Gastrocnemius medialis (tissue), 4 donors: ENCODE measurements around the gene CDA. TPM values are rescaled to one million over a fixed set of nuclear protein-coding genes. Genes with fewer than 3 reads are reported as not detected.
A peak's percentile ranks its signal among the peaks of the same experiment; 100 is the strongest.

Experiments
- ATAC-seq, 2 donors: fragments of 150-250 bp; one replicate each; pipeline ENCODE4 v1.9.1; 2016
- DNase-seq, 2 donors: peaks; one replicate each; pipeline ENCODE4 v3.0.0-alpha.2; 2019
- H3K27ac ChIP-seq, 4 donors: fragments of 200-600 bp; sonication (generic); 1 replicate in 1 of 4; 2 replicates in 3 of 4; pipeline ENCODE4 v1.5.1; 2016 to 2018; ENCODE audit warnings: mild to moderate bottlenecking in 2 of 4, moderate library complexity in 1 of 4
- H3K27me3 ChIP-seq, 3 donors: fragments of 200-600 bp; sonication (generic) in 2 of 3; 1 replicate in 1 of 3; 2 replicates in 2 of 3; pipeline versions ENCODE4 v1.5.1 to v1.6.0; 2016 to 2019; ENCODE audit warnings: mild to moderate bottlenecking in 1 of 3, moderate library complexity in 1 of 3
- H3K36me3 ChIP-seq, 2 donors: fragments of 200-600 bp; sonication (generic) in 1 of 2; one replicate each; pipeline ENCODE4 v1.5.1; 2017 to 2018
- H3K4me1 ChIP-seq, 2 donors: fragments of 200-600 bp; sonication (generic) in 1 of 2; one replicate each; pipeline ENCODE4 v1.5.1; 2016 to 2017; ENCODE audit warnings: mild to moderate bottlenecking in 2 of 2
- H3K4me3 ChIP-seq, 4 donors: fragments of 200-600 bp; sonication (generic) in 3 of 4; 1 replicate in 1 of 4; 2 replicates in 3 of 4; pipeline ENCODE4 v1.5.1; 2016 to 2019; ENCODE audit warnings: mild to moderate bottlenecking in 2 of 4
- H3K9me3 ChIP-seq, 3 donors: fragments of 200-600 bp; sonication (generic) in 2 of 3; 1 replicate in 1 of 3; 2 replicates in 2 of 3; pipeline ENCODE4 v1.5.1; 2016 to 2019
- POLR2A ChIP-seq, 2 donors: fragments of 450-650 bp; IDR thresholded peaks; one replicate each; pipeline ENCODE4 v1.6.1; 2017; ENCODE audit warnings: antibody characterized with exemption in 2 of 2, mild to moderate bottlenecking in 2 of 2, moderate library complexity in 2 of 2
- in situ Hi-C, 4 donors: fragments of 200-750 bp; cut with MboI; loops; one replicate each; pipeline versions ENCODE4 v1.15.0 to v1.8.0; 2017; ENCODE audit warnings: low sequenced_read_pairs in 4 of 4
- intact Hi-C: fragments of 100-400 bp; cut with DNase I; formaldehyde crosslinking; loops from one replicate; pipeline ENCODE4 v1.15.1; 2023; ENCODE audit warnings: low total_unique reads
- total RNA-seq, 4 donors: library from RNA; depleted of rRNA; stranded (reverse); fragments of >200 nt; gene quantifications; one replicate each; pipeline versions ENCODE4 v1.1.0 to v1.2.3, GENCODE V29; 2016
- TF ChIP-seq, protein P1 (sequence below), 5 experiments: fragments of 450-650 bp in 3 of 5; fragments of 200-600 bp in 2 of 5; sonication (generic) in 2 of 5; IDR thresholded peaks in 4 of 5; conservative IDR thresholded peaks in 1 of 5; 1 replicate in 4 of 5; 2 replicates in 1 of 5; pipeline ENCODE4 v1.5.1; 2016 to 2019; ENCODE audit warnings: antibody characterized with exemption in 5 of 5, mild to moderate bottlenecking in 3 of 5, moderate library complexity in 3 of 5

CDA gene
- total RNA-seq, 4 donors from 2014 or later = 0.71 to 1.7 (median 1.2) TPM

GRCh38 chr1:20589331-20590278, 708 bp downstream of the CDA start:
- no peaks in the 10 kb centered on the region for H3K36me3 ChIP-seq
- intact Hi-C loops (no loop called here), in situ Hi-C loops (no loop called here)
- H3K4me1 ChIP-seq = peaks cover 0 to 3% of the 10 kb centered on the region in 2 donors
- peak overlapping the region; percentile 33 to 69 (median 64) for H3K27ac ChIP-seq
- TF ChIP-seq POLR2A (IDR thresholded peaks at IDR 0.05) = no peak
- TF ChIP-seq, protein P1, sequence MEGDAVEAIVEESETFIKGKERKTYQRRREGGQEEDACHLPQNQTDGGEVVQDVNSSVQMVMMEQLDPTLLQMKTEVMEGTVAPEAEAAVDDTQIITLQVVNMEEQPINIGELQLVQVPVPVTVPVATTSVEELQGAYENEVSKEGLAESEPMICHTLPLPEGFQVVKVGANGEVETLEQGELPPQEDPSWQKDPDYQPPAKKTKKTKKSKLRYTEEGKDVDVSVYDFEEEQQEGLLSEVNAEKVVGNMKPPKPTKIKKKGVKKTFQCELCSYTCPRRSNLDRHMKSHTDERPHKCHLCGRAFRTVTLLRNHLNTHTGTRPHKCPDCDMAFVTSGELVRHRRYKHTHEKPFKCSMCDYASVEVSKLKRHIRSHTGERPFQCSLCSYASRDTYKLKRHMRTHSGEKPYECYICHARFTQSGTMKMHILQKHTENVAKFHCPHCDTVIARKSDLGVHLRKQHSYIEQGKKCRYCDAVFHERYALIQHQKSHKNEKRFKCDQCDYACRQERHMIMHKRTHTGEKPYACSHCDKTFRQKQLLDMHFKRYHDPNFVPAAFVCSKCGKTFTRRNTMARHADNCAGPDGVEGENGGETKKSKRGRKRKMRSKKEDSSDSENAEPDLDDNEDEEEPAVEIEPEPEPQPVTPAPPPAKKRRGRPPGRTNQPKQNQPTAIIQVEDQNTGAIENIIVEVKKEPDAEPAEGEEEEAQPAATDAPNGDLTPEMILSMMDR (IDR thresholded peaks at IDR 0.05 in 4 of 5, conservative IDR thresholded peaks at IDR 0.05 in 1 of 5) = no peak
- peak in 1 of 2 donors; percentile 32 for DNase-seq
- no peaks in the 10 kb centered on the region for H3K9me3 ChIP-seq
- H3K4me3 ChIP-seq = peak overlapping the region in 3 of 4 donors; percentile 15 to 38 (median 25)
- ATAC-seq = peak in 1 of 2 donors; percentile 34
- peaks cover 19 to 27% (median 20%) of the 10 kb centered on the region in 3 donors for H3K27me3 ChIP-seq

- DNase-seq (peak in 1 of 2 donors; percentile 61), ATAC-seq (peak; percentile 55 to 65)
- in situ Hi-C loops (no loop called here), intact Hi-C loops (no loop called here)
- no peaks in the 10 kb centered on the region for H3K36me3 ChIP-seq
- H3K4me1 ChIP-seq = peaks cover 0 to 3% of the 10 kb centered on the region in 2 donors
- no peak overlapping the region for H3K4me3 ChIP-seq
- H3K27ac ChIP-seq = peak overlapping the region; percentile 33 to 69 (median 64)
- H3K27me3 ChIP-seq = peaks cover 19 to 27% (median 20%) of the 10 kb centered on the region in 3 donors
- H3K9me3 ChIP-seq = no peaks in the 10 kb centered on the region
- TF ChIP-seq, protein P1 (IDR thresholded peaks at IDR 0.05 in 4 of 5, conservative IDR thresholded peaks at IDR 0.05 in 1 of 5) = no peak
- TF ChIP-seq POLR2A (IDR thresholded peaks at IDR 0.05) = no peak
These were observed 1.4 kb downstream of the CDA start for GRCh38 chr1:20590306-20590777.

DNA sequence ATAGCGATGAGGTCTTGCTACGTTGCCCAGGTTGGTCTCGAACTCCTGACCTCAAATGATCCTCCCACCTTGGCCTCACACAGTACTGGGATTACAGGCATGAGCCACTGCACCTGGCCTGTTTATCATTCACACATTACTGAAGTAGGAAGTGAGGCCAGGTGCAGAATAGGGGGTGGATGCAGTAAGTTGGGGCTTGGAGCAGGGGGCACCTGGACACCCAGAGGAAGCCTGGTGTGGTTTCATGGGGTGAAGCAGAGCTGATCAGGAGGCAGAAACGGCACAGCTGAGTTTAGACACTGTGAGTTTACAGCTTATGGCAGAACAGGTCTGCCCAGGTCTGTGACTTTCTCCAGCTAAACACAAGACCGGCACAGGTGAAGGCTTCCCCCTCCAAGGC, 4.9 kb downstream of the CDA start:
- ATAC-seq = no peak
- intact Hi-C loops = no loop called here

GRCh38 chr1:20594746-20595145, 5.8 kb downstream of the CDA start:
- no peak for ATAC-seq
- H3K4me1 ChIP-seq = no peaks in the 10 kb centered on the region
- H3K36me3 ChIP-seq = no peaks in the 10 kb centered on the region
- in situ Hi-C loops (no loop called here), intact Hi-C loops (no loop called here)
- DNase-seq = no peak
- no peak overlapping the region for H3K27ac ChIP-seq
- TF ChIP-seq, protein P1 (IDR thresholded peaks at IDR 0.05 in 4 of 5, conservative IDR thresholded peaks at IDR 0.05 in 1 of 5) = no peak
- TF ChIP-seq POLR2A (IDR thresholded peaks at IDR 0.05) = no peak
- peaks cover 3 to 10% (median 6%) of the 10 kb centered on the region in 3 donors for H3K27me3 ChIP-seq
- no peak overlapping the region for H3K4me3 ChIP-seq
- H3K9me3 ChIP-seq = no peaks in the 10 kb centered on the region

More for the DNA sequence above, 4.9 kb downstream of the CDA start:
- Histone ChIP-seq H3K9me3 (no peaks in the 10 kb centered on the region), H3K36me3 (no peaks in the 10 kb centered on the region), H3K27ac (no peak overlapping the region), H3K27me3 (peaks cover 13 to 19% (median 16%) of the 10 kb centered on the region in 3 donors), H3K4me3 (no peak overlapping the region), H3K4me1 (peaks cover 0 to 3% of the 10 kb centered on the region in 2 donors)
- TF ChIP-seq, protein P1 (IDR thresholded peaks at IDR 0.05 in 4 of 5, conservative IDR thresholded peaks at IDR 0.05 in 1 of 5) = no peak
- no peak for TF ChIP-seq POLR2A (IDR thresholded peaks at IDR 0.05)
- in situ Hi-C loops = no loop called here
- no peak for DNase-seq
